HepG2 (cell line): ENCODE results near the gene NYAP1. TPM values are rescaled to one million over a fixed set of nuclear protein-coding genes. Genes with fewer than 3 reads are reported as not detected.

Source experiments
- ATAC-seq: fragments of 200-7000 bp; cut with Tn5 transposase; 3 replicates; pipeline ENCODE4 v1.9.1; 2020; ENCODE audit warnings: mild to moderate bottlenecking, moderate library complexity
- BruUV-seq: library from RNA; stranded (reverse); fragments of 400-500 nt; replicated peaks from 2 replicates; lab custom pipeline; 2021; lab: Mats Ljungman, UMichigan
- CTCF ChIA-PET: fragments of 300-600 bp; formaldehyde crosslinking; extraction: SDS; loops from one replicate; lab custom pipeline; 2021; ENCODE audit warnings: low total read pairs, inconsistent platforms, low intra/inter-chr PET ratio; lab: Yijun Ruan, JAX
- POLR2A ChIA-PET: fragments of 350-600 bp; sonication (Branson Sonifier 250); formaldehyde crosslinking; loops from one replicate; lab custom pipeline; 2020; ENCODE audit warnings: antibody characterized with exemption, inconsistent platforms; lab: Yijun Ruan, JAX
- DNase-seq: peaks from one replicate; pipeline ENCODE4 v3.0.0-alpha.2; 2015; ENCODE audit warnings: low spot score
- FAIRE-seq: peaks from 3 replicates; lab custom pipeline; 2011; peaks lifted over from hg19 to GRCh38; lab: Jason Lieb, UNC
- H2AFZ ChIP-seq: one replicate; pipeline ENCODE4 v1.6.1; 2011; ENCODE audit warnings: low read length, inconsistent platforms
- H3K27ac ChIP-seq: fragments of 300-600 bp; 3 replicates; pipeline ENCODE4 v1.8.0; 2011; ENCODE audit warnings: mixed run types, mild to moderate bottlenecking, mixed read lengths, low read length, inconsistent platforms; ENCODE audit not compliant: insufficient read depth; ENCODE audit errors: extremely low read length
- H3K27me3 ChIP-seq, 2 experiments: fragments of 200-600 bp in 1 of 2; 2 replicates in 1 of 2; 3 replicates in 1 of 2; pipeline versions ENCODE4 v1.6.0 to v1.8.0; 2011; ENCODE audit warnings: low read length in 2 of 2, mild to moderate bottlenecking in 2 of 2, moderate library complexity in 2 of 2, inconsistent platforms in 1 of 2; ENCODE audit not compliant: insufficient read depth in 2 of 2, control insufficient read depth in 1 of 2
- H3K36me3 ChIP-seq, 2 experiments: fragments of 200-600 bp in 1 of 2; replicated peaks in 1 of 2; 2 replicates in 1 of 2; 3 replicates in 1 of 2; pipeline versions ENCODE4 v1.5.1 to v1.8.0; 2011; ENCODE audit warnings: low read length in 2 of 2, inconsistent platforms in 1 of 2; ENCODE audit not compliant: insufficient read depth in 2 of 2, control insufficient read depth in 1 of 2
- H3K4me1 ChIP-seq: 2 replicates; pipeline ENCODE4 v1.5.1; 2012; ENCODE audit warnings: low read length, inconsistent platforms; ENCODE audit not compliant: insufficient read depth
- H3K4me2 ChIP-seq: 2 replicates; pipeline ENCODE4 v1.6.0; 2011; ENCODE audit warnings: low read depth, low read length, inconsistent platforms
- H3K4me3 ChIP-seq, 3 experiments: fragments of 200-600 bp in 1 of 3; sonication (generic), shearing (Covaris generic) in 1 of 3; replicated peaks in 1 of 3; 2 replicates each; pipeline ENCODE4 v1.5.1; 2011 to 2016; ENCODE audit warnings: low read length in 3 of 3, inconsistent platforms in 2 of 3, low read depth in 2 of 3, mild to moderate bottlenecking in 2 of 3, control low read depth in 1 of 3, mixed read lengths in 1 of 3; ENCODE audit not compliant: insufficient read depth in 1 of 3
- H3K79me2 ChIP-seq: one replicate; pipeline ENCODE4 v1.6.1; 2011; ENCODE audit warnings: low read length, inconsistent platforms; ENCODE audit not compliant: insufficient read depth
- H3K9ac ChIP-seq: 2 replicates; pipeline ENCODE4 v1.6.0; 2011; ENCODE audit warnings: mild to moderate bottlenecking, low read depth, low read length, inconsistent platforms; ENCODE audit not compliant: insufficient read depth
- H3K9me3 ChIP-seq: 2 replicates; pipeline ENCODE4 v1.5.1; 2012; ENCODE audit warnings: mild to moderate bottlenecking, low read length
- H4K20me1 ChIP-seq: 2 replicates; pipeline ENCODE4 v1.6.0; 2011; ENCODE audit warnings: inconsistent platforms, mild to moderate bottlenecking, low read length, moderate library complexity; ENCODE audit not compliant: insufficient read depth
- ZNF10 ChIP-seq: sonication (generic); formaldehyde crosslinking; IDR thresholded peaks from 2 replicates; pipeline ENCODE4 v1.4.0; 2020; ENCODE audit warnings: mild to moderate bottlenecking, low read depth, missing genetic modification reagents, borderline replicate concordance
- ZNF121 ChIP-seq: sonication (generic); formaldehyde crosslinking; IDR thresholded peaks from 2 replicates; pipeline ENCODE4 v1.5.0; 2020; ENCODE audit warnings: mild to moderate bottlenecking, missing genetic modification reagents
- ZNF274 ChIP-seq: sonication (generic); formaldehyde crosslinking; IDR thresholded peaks from 2 replicates; pipeline ENCODE4 v1.5.1; 2020; ENCODE audit warnings: mild to moderate bottlenecking, missing genetic modification reagents
- WGBS: methylation state at CpG from one replicate; pipeline ENCODE4 v1.1.6; 2017; ENCODE audit warnings: low lambda C conversion rate; 5-methylcytosine and 5-hydroxymethylcytosine counted together
- in situ Hi-C: cut with HindIII; loops from 2 replicates; pipeline ENCODE4 v1.10.0; 2017; ENCODE audit warnings: low pct_unique_long_range_greater_than_20kb; ENCODE audit not compliant: extremely low pct_ligation_motif_present
- intact Hi-C: fragments of 100-400 bp; cut with micrococcal nuclease; formaldehyde crosslinking; loops from one replicate; pipeline ENCODE4 v1.10.0; 2022; ENCODE audit not compliant: unreplicated experiment
- polyA plus RNA-seq, 8 experiments: library from polyadenylated mRNA; depleted of rRNA in 3 of 8; stranded (reverse) in 7 of 8; unstranded in 1 of 8; fragments of >200 nt; fragmentation: Illumina TruSeq in 4 of 8; extraction: Trizol in 4 of 8; gene quantifications; 2 replicates each; pipeline versions ENCODE4 v1.2.1 to v1.2.3, GENCODE V29; 2011 to 2016; ENCODE audit warnings: low read depth in 4 of 8, missing spikeins in 1 of 8, mixed read lengths in 1 of 8; ENCODE audit not compliant: insufficient read depth in 1 of 8
- total RNA-seq, 5 experiments: library from RNA; depleted of rRNA; stranded (reverse); fragments of >200 nt; fragmentation: Illumina TruSeq; extraction: Trizol; gene quantifications; 2 replicates each; pipeline ENCODE4 v1.2.3, GENCODE V29; 2016; ENCODE audit warnings: low read depth in 1 of 5
- TF ChIP-seq, protein P1 (sequence below): sonication (generic); formaldehyde crosslinking; IDR thresholded peaks from 2 replicates; pipeline ENCODE4 v1.5.0; 2020; ENCODE audit warnings: mild to moderate bottlenecking, missing genetic modification reagents, moderate library complexity

NYAP1 gene
- total and polyA plus RNA-seq, 2 of the 13 experiments (the other 11 are each of a cell fraction or from before 2014, with no cell fraction given): 0.15 to 0.46 TPM

DNA sequence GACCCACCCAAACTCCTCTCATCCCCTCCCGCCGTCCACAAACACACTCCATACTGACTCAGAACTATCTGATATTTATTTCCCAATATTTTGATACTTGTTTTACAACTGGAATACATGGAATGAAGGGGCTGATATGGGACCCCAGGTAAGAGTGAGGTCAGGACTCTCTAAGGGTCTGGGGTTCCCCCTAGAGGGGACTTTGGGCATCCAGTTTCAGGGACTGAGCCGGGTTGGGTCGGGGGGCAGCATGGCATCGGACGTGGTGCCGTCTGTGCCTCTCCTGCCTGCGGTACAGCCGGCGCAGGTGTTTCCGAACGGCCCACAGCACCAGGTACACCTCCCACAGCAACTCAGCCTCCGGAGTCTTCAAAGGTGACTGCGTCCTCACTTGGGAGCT lies 27.2 kb upstream of the NYAP1 start:
- H3K4me1 ChIP-seq: peaks cover 21% of the 10 kb centered on the region
- no TSS peak for BruUV-seq
- no peak overlapping the region for H3K4me3 ChIP-seq
- ATAC-seq: no peak
- no peak overlapping the region for H3K4me2 ChIP-seq
- 73% methylated on average over 6 of the region's 14 CpGs for WGBS
- H3K27ac ChIP-seq: no peak overlapping the region
- ChIA-PET CTCF (no interaction called here), POLR2A (interaction anchor here (4.4 to 5.0 kb wide), 2 partner anchors 12 to 27 kb away, joined by 24 to 31 read pairs; partner anchors contain the start of genes MEPCE and ZCWPW1)
- no peak for FAIRE-seq
- in situ Hi-C loops: no loop called here
- no peak overlapping the region for H3K9ac ChIP-seq
- no peaks in the 10 kb centered on the region for H3K79me2 ChIP-seq
- TF ChIP-seq, protein P1, sequence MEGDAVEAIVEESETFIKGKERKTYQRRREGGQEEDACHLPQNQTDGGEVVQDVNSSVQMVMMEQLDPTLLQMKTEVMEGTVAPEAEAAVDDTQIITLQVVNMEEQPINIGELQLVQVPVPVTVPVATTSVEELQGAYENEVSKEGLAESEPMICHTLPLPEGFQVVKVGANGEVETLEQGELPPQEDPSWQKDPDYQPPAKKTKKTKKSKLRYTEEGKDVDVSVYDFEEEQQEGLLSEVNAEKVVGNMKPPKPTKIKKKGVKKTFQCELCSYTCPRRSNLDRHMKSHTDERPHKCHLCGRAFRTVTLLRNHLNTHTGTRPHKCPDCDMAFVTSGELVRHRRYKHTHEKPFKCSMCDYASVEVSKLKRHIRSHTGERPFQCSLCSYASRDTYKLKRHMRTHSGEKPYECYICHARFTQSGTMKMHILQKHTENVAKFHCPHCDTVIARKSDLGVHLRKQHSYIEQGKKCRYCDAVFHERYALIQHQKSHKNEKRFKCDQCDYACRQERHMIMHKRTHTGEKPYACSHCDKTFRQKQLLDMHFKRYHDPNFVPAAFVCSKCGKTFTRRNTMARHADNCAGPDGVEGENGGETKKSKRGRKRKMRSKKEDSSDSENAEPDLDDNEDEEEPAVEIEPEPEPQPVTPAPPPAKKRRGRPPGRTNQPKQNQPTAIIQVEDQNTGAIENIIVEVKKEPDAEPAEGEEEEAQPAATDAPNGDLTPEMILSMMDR: peak; percentile 21
- TF ChIP-seq ZNF10: no peak
- TF ChIP-seq, all 625 proteins: peak for 1
- Histone ChIP-seq H3K27me3 (peaks cover 0 to 17% of the 10 kb centered on the region in 2 experiments; a peak in 2 of 5 replicates), H3K36me3 (no peaks in the 10 kb centered on the region), H2AFZ (no peak overlapping the region), H4K20me1 (no peaks in the 10 kb centered on the region), H3K9me3 (no peaks in the 10 kb centered on the region)
- DNase-seq: no peak
- intact Hi-C loops: no loop called here

DNA sequence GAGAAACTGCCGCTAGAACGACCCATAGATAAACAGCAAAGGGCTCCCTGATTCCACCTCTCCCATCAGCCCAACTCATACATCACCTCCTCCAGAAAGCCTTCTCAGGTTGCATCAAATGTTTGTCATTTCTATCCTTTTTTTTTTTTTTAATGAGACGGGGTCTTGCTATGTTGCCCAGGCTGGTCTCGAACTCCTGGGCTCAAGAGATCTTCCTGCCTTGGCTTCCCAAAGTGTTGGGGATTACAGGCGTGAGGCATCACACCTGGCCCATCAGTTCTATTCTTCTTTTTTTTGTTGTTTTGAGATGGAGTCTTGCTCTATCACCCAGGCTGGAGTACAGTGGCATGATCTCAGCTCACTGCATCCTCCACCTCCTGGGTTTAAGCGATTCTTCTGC lies 26.7 kb upstream of the NYAP1 start:
- BruUV-seq: no TSS peak
- no peaks in the 10 kb centered on the region for H4K20me1 ChIP-seq
- CTCF ChIA-PET: no interaction called here
- H3K4me1 ChIP-seq: peaks cover 21% of the 10 kb centered on the region
- WGBS: 60% methylated on average over 6 of the region's 6 CpGs
- no peak for DNase-seq
- in situ Hi-C loops: no loop called here
- intact Hi-C loops: no loop called here
- H3K79me2 ChIP-seq: no peaks in the 10 kb centered on the region
- H3K27me3 ChIP-seq: peaks cover 0 to 17% of the 10 kb centered on the region in 2 experiments; a peak in 2 of 5 replicates
- ATAC-seq: no peak
- H3K36me3 ChIP-seq: no peaks in the 10 kb centered on the region
- no peak overlapping the region for H3K9ac ChIP-seq
- H2AFZ ChIP-seq: no peak overlapping the region
- no peak for FAIRE-seq
- no peak overlapping the region for H3K27ac ChIP-seq
- no peaks in the 10 kb centered on the region for H3K9me3 ChIP-seq
- POLR2A ChIA-PET: interaction anchor here (4.4 to 5.0 kb wide), 2 partner anchors 13 to 28 kb away, joined by 24 to 31 read pairs; partner anchors contain the start of genes MEPCE and ZCWPW1
- TF ChIP-seq ZNF121 (CRISPR knock-in tag) (peak; percentile 61; the same call in 1 of the 2 replicates), ZNF274 (CRISPR knock-in tag) (no peak)
- TF ChIP-seq, all 625 proteins: peak for 1
- Histone ChIP-seq H3K4me2 (no peak overlapping the region), H3K4me3 (no peak overlapping the region)
